HG03521 (cell line): Measurements from ENCODE around the gene MYO18A.
"Not testable (repeated sequence)": the region's sequence is repeated elsewhere in the genome, so short reads cannot be mapped to it uniquely, and the experiment has no call there.

ENCODE experiments used
- ATAC-seq: cut with Tn5 transposase; IDR thresholded peaks from one replicate; pipeline ENCODE4 v1.9.1; 2021; ENCODE audit warnings: mild to moderate bottlenecking, moderate library complexity; ENCODE audit not compliant: unreplicated experiment

The MYO18A gene

DNA sequence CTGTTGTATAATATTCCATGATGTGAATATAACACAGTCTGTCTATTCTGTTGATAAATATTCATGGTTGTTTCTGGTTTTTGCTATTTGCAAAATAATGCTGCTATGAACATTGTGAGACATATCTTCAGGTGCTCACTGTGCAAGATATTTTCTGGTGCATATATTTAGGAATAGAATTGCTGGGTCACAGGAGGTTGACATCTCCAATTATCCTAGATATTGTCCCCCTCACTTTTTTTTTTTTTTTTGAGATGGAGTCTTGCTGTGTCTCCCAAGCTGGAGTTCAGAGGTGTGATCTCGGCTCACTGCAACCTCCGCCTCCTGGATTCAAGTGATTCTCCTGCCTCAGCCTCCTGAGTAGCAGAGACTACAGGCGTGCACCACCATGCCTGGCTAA is 14.5 kb upstream of the MYO18A start:
- ATAC-seq: no peak

DNA sequence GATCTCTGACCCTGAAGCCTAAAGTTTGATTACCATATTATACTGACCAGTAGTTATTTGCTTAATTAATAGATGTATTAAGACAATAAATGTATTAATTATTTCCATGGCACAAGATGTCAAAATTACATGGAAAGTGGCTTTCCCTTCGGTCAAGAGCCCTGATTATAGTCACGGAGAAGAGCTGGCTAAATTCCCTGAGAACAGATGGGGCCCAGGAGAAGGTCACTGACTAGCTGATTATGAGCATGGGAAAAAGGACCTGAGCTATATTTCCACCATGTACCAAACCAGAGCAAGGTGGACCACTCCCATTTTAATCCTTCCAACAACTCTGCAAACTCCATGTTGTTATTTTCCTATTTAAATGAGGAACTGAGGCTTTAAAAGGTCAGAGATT is 12.9 kb upstream of the MYO18A start:
- ATAC-seq: no peak

DNA sequence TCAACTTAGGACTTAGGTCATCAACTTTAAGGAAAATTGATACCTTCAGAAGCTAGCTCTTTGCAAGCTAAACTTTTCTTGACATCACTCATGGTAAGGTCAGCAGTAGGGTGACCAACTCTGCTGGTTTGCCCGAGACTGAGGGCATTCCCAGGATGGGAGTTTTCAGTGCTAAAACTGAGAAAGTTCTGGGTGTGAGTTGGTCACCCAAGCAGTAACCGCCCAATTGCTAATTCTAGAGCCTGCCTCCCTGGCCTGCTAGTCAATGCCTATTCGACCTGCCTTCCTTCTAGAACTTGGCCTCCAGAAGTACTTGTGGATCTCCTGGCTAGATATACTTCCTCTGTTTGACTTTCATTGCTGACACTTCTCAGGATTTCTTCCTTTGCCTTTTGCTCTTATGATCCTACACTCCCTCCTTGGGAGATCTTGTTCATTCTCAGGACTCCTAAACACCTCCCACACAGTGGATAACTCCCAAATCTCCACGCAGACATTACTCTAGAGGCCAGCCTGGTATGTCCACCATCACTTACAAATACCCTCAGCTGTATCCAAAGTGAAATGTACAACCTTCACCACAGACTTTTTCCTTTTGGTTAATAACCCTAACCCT is 10.5 kb upstream of the MYO18A start:
- no peak for ATAC-seq

DNA sequence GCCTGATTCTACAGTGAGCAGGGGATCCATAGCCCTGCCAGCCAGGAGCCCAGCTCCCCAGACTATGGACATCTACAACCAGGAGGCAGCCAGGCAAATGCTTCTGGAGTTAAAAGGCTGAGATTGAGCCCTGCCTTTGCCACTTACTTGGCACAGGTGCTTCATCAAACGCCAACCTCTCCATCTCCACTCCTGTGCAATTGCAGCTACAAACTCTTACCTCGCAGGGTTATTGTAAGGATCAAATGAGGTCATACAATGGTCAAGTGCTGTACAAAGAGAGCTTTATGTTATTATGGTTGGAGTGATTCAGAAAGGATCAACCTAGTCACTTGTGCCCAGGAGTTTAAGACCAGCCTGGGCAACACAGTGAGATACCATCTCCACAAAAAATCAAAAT is 9.8 kb upstream of the MYO18A start:
- no peak for ATAC-seq

DNA sequence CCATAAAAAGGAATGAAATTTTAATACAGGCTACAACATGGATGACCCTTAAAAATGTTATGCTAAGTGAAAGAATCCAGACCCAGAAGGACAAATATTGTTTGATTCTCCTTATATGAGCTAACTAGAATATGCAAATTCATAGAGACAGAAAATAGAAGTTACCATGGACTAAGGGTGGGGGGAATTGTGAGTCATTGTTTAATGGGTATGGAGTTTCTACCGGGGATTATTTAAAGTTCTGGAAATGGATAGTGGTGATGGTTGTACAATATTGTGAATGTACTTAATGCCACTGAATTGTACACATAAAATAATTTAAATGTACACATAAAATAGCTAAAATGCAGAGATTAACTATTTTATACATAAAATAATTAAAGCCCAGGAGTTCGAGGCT is 9.2 kb upstream of the MYO18A start:
- ATAC-seq: no peak

DNA sequence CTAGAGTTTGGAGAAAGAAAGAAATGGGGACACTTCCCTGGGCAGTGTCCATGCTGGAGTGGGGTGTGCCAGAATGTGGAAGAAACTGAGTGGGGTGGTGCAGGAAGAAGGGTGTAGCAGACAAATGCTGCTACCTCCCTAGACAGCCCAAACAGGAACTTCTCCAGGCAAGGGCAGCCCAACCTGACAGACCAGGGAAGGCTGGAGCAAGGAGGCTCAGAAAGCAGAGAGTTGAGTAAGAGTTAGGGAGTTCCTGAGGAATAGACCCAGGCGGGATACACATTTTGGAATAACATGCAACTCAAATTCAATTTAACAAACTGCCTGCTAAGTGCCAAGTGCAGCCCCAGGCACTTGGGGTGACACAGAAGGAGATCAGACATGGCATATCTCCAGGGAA is 1.0 kb upstream of the MYO18A start:
- ATAC-seq: no peak

DNA sequence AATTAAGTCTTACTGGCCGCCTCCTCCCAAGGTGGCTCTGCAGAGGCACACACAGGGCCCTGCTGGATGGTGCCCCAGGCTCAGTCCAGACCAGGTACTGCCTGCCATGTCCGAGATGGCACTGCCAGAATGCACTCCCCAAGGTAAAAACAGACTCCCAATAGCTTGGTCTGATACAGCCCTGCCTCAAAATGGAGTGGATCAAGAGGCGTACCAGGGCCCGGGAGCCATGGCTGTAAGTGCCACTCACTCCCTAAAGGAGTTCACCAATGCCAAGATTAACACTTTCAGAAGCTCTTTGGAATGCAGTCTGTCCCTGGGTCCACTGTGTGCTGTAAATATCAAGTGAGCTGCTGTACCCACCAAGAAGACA is 576 bp upstream of the MYO18A start:
- ATAC-seq: no peak

DNA sequence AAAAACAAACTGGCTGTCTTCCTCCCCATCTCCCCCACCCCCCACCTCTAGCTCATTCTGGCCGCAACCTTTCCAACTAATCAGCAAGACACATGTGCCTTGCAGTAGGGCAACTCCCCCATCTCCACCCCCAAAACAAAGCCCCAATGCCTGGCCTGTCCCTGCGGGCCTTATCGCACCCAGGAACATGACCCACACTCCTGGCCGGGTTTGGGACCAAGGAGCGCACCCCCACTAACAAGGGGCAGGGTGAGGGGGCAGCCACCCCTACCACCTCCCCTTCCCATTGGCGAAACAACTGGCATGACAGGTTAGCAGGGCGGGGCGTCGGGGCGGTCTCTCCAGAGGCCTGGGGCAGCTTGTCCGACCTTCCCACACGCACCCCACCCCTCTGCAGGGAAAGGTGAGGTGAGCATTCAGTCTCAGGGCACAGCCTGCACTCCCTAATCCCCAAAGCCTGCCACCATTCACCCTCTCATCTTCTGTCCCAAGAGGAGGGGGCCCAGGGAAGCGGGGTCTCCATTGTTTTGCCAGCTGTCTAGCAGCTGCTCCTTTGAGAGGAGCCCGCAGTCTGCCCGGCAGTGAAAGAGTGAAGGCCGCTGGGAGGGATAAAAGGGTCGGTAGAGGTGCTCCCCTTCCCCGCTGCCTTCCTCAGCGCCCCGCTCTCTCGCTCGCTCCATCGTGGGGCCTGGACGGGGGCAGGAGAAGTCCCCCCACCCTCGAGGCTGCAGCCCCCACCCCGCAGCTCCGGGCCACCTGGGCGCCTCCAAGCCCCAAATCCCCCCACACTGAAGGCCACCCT is 765 bp downstream of the MYO18A start:
- no peak for ATAC-seq

DNA sequence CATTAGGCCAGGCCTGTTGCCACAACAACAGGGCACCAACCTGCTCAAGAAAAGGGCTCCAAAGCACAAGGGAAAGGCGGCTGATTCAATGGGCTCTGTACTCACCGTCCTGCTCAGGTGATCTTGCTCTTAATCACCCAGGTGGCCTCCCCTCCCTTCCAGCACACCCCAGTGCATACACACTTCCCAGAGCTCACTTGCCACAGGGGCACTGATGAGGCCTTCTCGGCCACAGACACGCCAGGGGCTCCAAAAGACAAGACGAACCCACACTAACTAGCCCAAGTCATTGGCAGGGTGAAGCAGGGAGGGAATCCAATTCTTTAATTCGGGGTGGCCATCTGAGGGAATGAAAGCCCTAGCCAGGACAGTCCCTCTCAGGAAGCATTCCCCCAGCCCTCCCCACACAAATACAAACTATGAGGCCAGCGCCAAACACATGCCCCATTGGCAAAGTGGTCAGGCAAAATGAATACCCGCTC is 1.4 kb downstream of the MYO18A start:
- ATAC-seq: no peak

DNA sequence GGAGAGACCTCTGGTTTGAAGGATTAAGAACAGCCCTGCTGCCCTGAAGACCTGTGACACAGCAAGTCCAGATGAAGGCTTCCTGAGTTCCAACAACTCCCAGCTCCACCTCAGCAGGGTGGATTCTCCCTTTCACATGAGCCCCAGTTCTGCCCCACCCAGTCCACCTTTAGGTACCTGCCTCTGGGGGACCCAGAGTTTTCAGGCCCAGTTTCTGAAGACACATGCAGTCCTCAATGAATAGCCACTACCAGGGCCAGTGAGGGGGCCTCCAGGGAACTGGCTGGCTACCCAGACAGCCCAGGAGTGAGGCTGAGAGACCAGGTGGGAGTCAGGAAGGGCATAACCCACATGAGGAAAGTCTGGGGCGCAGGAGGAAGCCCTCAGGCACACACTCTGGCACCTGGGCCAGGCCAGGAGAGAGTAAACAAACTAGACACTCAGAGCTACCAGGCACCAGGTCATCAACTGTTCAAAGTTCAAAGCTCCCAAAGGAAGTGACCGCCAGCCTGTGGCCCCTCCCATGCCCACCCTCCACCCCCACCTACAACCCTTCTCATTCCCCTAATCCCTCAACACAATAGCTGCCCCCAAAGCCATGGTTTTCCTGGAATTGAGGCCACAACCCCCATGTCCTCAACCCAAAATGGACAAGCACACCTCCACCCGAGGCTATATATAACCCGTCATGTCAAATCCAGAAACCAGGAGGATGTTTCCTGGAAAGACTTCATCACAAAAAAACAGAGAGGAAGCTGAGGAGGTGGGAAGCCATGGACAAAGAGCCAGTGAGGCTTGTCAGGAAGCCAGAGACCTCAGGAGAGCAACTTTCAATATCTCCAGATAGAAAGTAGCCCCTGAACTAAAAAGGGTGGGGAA is 2.1 kb downstream of the MYO18A start:
- no peak for ATAC-seq

DNA sequence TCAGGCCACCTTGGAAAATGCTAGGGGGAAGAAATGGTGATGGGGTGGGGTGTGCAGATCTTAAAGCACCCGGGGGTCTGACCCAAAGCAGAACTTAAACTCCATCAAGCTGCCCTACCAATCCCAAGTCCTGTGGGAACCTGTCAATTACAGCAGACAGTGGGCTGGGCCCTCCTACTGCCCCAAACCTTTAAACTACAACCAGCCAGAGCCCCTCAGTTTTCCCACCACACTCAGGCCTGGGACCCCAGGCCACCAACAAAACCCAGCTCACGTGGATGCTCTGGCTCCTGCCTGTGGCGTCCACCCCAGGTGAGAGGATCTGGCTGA is 2.7 kb downstream of the MYO18A start:
- no peak for ATAC-seq

DNA sequence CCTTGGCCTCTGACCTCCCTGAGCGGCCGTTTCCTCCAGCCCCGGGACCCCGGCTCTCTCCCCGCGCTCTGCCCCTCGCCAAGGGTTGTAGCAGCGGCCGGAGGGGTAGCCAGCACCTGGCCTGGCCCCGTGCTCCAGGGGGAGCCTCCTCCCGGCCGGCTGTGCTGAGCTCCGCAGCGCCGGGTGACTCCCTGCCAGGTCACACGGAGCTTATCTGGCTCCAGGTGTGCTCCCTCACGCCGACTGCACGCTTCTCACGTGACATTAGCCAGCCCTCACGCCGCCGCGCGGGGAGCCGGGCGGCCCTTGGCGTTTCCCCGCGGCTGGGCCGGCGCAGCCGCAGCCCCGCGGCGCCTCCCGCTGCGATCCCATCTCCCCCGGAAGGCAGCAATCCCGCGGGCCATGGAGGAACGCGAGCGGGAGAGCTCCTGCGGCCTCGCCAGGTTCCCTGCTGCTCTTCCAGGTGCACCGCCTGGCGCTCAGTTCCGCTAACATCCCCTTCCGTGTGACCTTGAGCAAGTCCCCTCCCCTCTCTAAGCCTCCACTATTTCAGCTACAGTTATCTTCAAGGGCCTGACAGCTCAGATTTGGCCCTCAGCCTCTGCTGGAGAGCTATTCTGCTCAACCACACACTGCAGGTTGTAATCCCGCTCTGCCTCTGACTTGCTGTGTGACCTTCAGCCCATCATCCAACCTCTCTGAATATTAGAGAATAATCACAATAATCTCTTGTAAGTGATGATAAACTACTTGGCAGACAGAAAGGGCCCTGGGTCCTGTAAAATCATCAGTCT is 3.4 kb downstream of the MYO18A start:
- ATAC-seq: peak; percentile 46

DNA sequence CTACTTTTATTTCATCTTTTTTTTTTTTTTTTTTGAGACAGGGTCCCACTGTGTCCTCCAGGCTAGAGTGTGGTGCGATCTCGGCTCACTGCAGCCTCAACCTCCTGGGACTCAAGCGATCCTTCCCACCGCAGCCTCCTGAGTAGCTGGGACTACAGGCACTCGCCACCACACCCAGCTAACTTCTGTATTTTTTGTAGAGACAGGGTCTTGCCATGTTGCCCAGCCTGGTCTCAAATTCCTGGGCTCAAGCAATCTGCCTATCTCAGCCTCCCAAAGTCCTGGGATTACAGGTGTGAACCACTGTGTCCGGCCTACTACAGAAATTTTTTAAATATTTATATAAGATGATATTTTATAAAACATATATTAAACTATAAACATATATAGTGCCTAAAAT is 4.8 kb downstream of the MYO18A start:
- ATAC-seq: no peak

DNA sequence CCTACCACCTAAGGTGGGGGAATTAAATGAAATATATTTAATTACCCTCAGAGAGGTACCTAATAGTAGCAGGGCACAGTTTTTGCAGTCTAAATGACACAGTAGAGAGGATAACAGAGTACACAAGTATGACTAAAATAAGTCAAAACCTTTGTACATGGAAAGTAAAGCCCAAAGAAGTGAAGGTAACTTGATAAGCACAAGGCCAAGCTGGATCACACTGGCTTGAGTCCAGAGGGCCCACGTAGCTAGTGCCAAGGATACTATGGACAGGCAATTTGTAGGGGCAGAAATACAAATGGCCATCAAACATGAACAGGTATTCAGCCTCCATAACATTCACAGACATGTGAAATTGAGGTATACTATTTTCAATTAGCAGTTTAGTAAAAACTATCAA is 7.6 kb downstream of the MYO18A start:
- no peak for ATAC-seq

DNA sequence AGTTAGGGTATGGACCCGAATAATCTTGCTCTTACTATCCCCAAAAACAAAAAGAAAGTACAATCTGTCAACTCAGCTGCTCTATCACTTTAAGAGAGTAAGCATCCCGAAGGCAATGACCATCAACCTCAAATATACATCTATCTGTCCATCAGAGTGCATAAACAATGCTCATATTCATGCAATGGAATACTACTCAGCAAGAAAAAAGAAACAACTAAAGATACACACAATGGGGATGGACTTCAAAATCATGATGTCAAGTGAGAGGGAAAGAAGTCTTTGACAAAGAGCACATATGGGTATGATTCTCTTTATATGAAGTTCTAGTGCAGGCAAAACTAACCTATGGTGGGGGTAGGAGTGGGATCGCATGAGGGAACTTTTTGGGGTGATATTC is 9.5 kb downstream of the MYO18A start:
- no peak for ATAC-seq

DNA sequence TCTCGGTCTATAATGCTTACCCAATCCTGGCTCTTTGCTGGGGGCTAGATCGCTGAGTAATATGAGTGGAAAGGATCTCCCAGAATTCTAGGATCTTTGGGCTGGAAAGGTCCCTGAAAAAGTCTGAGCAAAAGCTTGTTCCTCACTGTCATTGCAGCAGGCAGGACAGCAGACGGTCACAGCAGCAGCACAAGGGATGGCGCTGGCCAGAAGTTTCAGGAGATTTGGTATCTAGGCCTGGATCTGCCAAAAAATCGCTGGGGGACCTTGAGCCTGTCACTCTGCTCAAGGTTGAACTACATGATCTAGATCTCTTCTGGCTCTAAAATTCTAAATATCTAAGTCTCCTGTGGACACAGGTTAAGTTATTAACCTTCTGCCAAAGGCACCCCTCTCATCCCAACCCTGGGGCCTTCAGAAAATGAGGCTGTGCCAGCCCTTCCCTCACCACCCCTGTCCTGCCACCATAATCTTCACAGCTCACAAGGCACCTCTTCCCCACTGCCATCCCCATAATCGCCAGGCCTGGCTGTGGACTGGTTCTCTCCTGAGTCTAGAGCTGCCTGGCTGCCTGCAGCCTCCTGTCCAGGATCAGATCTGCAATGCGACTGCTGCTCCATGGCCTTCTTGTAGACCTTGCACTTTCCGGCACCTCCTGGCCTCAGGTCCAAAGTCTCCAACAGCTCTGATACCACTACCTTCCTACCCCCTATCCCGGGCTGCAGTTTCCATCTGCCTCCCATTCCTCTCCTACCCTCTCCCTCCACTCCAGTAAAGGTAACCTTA is 10.2 kb downstream of the MYO18A start:
- no peak for ATAC-seq

DNA sequence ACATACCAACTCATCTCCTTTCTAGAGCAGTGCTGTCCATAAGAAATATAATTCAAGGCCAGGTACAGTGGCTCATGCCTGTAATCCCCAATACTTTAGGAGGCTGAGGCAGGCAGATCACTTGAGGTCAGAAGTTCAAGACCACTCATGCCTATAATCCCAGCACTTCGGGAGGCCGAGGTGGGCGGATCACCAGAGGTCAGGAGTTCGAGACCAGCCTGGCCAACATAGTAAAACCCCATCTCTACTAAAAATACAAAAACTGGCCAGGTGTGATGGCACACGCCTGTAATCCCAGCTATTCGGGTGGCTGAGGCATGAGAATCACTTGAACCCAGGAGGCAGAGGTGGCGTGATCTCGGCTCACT is 11.5 kb downstream of the MYO18A start:
- ATAC-seq: not testable (repeated sequence)

DNA sequence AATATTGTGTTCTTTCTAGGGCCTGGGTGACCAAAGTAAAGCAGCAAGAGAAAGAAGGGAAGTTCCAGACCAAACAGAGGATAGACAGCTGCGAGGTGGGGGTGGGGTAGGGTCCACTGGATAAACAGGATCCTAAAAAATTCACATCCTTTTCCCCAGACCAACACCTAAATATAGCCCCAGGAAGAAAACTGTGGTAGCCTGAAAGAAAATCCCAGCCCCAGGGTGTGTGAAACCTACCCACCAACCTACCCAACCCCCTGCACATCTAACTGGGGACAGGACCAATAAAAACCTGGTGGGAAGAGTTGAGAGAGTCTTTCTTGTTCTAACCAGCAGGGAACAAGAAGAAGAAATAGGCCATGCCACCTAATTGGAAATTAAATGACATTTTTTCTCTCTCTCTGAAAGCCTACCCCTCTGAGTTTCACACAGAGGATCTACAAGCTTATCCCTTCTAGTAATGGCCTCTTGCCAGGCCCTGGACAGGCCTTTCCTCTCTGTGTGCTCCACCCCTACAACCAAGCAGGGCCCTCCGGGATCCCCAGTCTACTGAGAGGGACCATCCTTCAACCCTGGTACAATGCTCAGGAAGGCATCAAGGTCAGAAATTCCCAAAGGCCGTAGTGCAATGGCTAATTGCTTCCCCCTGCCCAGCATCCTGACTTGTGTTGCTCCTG is 12.0 kb downstream of the MYO18A start:
- no peak for ATAC-seq

DNA sequence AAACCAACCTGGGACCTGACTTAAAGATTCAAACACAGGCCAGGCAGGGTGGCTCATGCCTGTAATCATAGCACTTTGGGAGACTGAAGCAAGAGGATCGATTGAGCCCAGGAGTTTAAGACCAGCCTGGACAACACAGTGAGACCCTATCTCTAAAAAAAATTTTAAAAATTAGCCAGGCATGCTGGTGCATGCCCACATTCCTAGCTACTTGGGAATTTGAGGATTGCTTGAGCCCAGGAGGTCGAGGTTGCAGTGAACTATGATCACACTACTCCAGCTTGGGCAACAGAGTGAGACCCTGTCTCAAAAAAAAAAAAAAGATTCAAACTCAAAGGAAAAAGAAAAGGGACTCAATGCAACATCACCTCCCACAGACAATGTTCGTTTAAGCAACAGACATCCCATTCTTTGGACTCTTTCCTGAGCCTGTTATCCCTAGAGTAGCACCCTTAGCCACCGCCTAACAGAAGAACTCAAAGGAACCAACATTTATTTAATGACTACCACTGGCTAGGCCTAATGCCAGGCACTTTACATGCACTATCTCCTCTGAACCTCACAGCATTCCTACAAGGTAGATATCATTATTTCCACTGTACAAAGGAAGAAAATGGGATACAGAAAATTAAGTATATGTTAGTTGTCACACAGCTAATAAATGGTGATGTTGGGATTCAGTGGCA is 12.7 kb downstream of the MYO18A start:
- ATAC-seq: no peak
